ENCODE data around the gene HAO1.

DNA sequence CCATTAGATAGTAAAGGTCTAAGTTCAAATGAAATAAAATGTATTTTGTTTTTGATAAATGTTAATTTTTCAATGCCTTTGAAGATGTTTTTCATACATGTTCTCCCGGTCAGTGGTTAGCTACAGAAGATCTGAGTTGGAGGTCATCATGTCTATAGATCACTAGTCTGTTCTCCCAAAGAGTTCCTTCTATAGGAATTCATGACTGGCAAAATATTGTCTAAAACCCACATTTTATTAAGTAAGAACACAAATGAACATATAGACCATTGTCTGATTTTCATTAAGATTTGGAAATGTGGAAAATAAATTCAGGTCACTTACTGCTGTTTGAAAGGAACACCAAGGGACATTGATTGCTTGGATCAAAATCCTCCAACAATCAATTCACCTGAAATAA lies 23.6 kb downstream of the HAO1 start:
- no peak for TF ChIP-seq POLR2AphosphoS5 (IDR thresholded peaks at IDR 0.05; ENCODE audit: borderline replicate concordance, low read depth, low read length)
- no peak for TF ChIP-seq EZH2 (IDR thresholded peaks at IDR 0.05)
- no peak for TF ChIP-seq FOXP2 (optimal IDR thresholded peaks at IDR 0.05; ENCODE audit: control extremely low read depth, extremely low read length, insufficient read depth)
